OCI-LY1 (cell line): ENCODE results near the gene PPM1E.

Experiments used
- CTCF ChIP-seq: fragments of 200-600 bp; sonication (generic), shearing (Covaris generic); IDR thresholded peaks from 2 replicates; pipeline ENCODE4 v1.5.1; 2017; ENCODE audit warnings: mild to moderate bottlenecking, antibody characterized with exemption, low read length, moderate library complexity, mixed read lengths
- EZH2 ChIP-seq: fragments of 200-600 bp; sonication (generic), shearing (Covaris generic); IDR thresholded peaks from 2 replicates; pipeline ENCODE4 v1.8.0; 2017; ENCODE audit warnings: borderline replicate concordance, mixed run types, mild to moderate bottlenecking, antibody characterized with exemption, low read length, moderate library complexity, mixed read lengths

- no peak for TF ChIP-seq CTCF
- TF ChIP-seq EZH2: no peak
These were observed 191.8 kb downstream of the PPM1E start for GRCh38 chr17:58947411-58947810.
